GM18870 (cell line): ENCODE measurements around the gene FZD2.

Experiments used
- ATAC-seq: cut with Tn5 transposase; IDR thresholded peaks from one replicate; pipeline ENCODE4 v1.9.1; 2021; ENCODE audit warnings: moderate library complexity; ENCODE audit not compliant: unreplicated experiment

The FZD2 gene

DNA sequence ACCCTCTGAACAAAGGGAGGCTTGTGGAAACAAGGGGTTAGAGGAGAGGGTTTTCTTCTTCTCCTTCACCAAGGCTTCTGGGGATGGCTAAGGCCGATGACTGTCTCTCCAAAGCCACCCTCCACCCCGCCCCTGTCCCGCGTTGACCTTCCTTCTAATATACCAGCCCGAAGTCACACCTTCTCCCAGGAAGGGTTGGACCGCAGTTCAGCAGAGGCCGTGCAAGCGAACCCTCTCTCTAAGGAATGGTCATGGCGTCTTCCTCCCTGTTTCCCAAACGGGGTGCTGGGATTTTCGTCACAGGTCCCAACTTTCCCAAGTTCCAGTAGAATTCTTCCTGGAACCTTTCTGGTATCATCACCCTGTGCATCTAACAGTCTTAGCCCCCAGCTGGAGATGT lies 49.4 kb downstream of the FZD2 start:
- no peak for ATAC-seq

DNA sequence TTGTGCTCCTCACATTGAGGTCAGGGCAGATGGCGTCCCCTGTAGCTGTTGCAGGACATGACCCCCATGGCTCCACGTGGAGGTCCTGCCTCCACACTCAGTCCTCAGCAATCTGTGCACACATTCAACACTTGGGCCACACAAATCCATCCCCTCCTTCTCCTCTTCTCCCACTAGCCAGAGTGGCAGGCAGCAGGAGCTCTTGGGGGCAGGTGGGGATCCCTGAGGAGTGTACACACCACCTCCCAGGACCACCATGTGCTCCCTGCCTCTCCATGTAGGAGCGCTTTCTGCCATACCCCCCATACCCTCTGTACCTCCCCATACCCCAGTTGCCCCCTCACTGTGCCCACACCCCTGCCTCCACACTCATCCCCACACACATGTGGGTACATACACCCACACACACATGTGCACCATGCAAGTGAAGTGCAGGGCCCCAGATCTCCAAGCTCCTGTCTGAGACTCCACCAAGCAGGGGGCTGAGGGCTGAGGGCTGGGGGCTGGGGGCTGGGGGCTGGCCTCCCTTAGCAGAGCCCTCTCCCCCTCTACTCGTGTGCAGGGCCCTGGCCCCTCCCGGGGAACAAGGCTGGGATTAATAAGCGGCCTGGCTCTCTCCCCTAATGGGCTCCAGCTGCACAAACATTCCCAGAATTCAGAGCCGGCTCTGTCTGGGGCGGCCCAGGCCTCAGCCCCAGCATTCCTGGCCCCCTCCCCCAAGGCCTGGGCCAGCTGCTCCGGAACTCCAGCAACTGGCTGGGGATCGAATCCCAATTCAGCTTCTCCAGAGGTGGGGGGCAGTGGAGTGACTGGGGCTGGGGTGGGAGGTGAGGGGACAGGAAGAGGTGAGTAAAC lies 50.8 kb downstream of the FZD2 start:
- no peak for ATAC-seq

DNA sequence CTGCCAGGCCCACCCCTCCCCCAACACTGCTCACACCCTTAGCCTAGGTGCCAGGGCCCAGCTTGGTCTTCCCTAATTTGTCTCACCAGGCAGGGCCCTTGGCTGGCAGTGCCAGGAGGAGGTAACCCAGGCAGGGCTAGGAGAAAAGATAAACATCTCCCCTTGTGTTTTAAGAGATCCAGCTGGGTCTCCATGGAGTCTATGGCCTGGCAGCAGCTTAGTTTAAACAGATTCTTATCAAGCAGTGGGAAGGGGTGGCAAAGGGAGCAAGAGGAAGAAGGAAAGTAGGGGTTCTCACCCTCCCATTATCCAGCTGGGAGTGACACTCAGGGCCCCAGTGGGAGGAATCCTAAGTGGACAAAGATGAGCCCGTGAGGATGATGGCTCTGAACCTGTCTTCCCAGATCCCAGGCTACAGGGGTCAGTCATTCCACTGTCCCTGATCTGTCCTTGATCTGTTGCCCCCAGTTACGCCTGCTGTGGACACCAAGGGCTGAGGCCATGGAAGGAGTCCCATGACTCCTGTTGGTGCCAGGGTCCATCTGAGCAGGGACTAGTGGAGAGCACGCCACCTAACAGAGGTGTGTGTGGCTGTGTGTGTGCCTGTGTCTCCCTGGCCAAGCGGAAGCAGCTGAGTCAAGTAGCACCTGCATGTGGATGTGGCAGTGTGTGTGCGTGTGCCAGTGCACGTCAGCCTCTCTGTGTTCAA lies 51.6 kb downstream of the FZD2 start:
- ATAC-seq: no peak

DNA sequence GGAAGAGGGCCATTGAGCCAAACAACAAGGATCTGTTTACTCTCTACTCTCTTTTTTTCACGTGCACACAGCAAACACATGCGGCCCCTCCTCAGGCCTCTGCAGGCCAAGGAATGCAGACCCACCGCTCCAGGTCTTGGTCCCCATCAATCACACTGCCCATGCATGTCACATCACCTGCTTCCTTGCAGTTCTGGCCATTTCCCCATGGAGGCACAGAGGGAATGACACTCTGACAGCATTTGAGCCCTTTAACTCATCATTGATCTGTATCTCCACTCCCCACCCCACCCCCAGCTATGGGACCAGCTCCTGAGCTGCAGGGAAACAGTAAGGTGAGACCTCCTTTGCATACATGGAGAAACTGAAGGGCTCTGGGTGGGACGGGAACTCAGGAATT lies 53.0 kb downstream of the FZD2 start:
- ATAC-seq: no peak
